ENCODE measurements around the gene DEPDC5.

- no peak for TF ChIP-seq MAX (IDR thresholded peaks at IDR 0.05; ENCODE audit: low read depth, low read length)
- no peak for TF ChIP-seq CTCF (IDR thresholded peaks at IDR 0.05; ENCODE audit: low read depth, low read length)
These were observed 151.5 kb downstream of the DEPDC5 start for GRCh38 chr22:31905356-31905755.

Measured in NB4 (cell line).